Nephron progenitor cell (in vitro differentiated cells): ENCODE results near the gene RFXANK.
"Not testable (repeated sequence)": the region's sequence is repeated elsewhere in the genome, so short reads cannot be mapped to it uniquely, and the experiment has no call there.

Experiments used
- DNase-seq: peaks from one replicate; pipeline ENCODE4 v3.0.0; 2021
- H3K27ac Mint-ChIP-seq: 2 replicates; pipeline ENCODE4 v1.8.0; 2021; ENCODE audit warnings: mild to moderate bottlenecking, moderate library complexity, mixed read lengths
- H3K27me3 Mint-ChIP-seq: 2 replicates; pipeline ENCODE4 v1.8.0; 2021; ENCODE audit warnings: mild to moderate bottlenecking, low read depth, mixed read lengths; ENCODE audit not compliant: poor library complexity
- H3K36me3 Mint-ChIP-seq: 2 replicates; pipeline ENCODE4 v1.8.0; 2021; ENCODE audit warnings: low read depth, mixed read lengths
- H3K4me1 Mint-ChIP-seq: 2 replicates; pipeline ENCODE4 v1.8.0; 2021; ENCODE audit warnings: mixed read lengths
- H3K4me3 Mint-ChIP-seq: 2 replicates; pipeline ENCODE4 v1.8.0; 2021; ENCODE audit warnings: mild to moderate bottlenecking, moderate library complexity, mixed read lengths
- H3K9me3 Mint-ChIP-seq: 2 replicates; pipeline ENCODE4 v1.8.0; 2021; ENCODE audit warnings: mild to moderate bottlenecking, moderate library complexity, mixed read lengths
- CTCF ChIP-seq: fragments of 200-600 bp; sonication (generic); IDR thresholded peaks from 2 replicates; pipeline ENCODE4 v1.5.0; 2021; ENCODE audit warnings: antibody characterized with exemption

RFXANK gene

GRCh38 chr19:19147344-19147743 lies 44.7 kb upstream of the RFXANK start:
- no peaks in the 10 kb centered on the region for H3K36me3 Mint-ChIP-seq
- H3K4me3 Mint-ChIP-seq: no peak overlapping the region
- H3K4me1 Mint-ChIP-seq: no peaks in the 10 kb centered on the region
- H3K27ac Mint-ChIP-seq: no peak overlapping the region
- TF ChIP-seq CTCF: no peak
- no peak for DNase-seq
- H3K9me3 Mint-ChIP-seq: no peaks in the 10 kb centered on the region
- peaks cover 12% of the 10 kb centered on the region for H3K27me3 Mint-ChIP-seq

- not testable (repeated sequence) for DNase-seq, H3K27me3 Mint-ChIP-seq, H3K36me3 Mint-ChIP-seq, H3K4me3 Mint-ChIP-seq, H3K4me1 Mint-ChIP-seq, H3K9me3 Mint-ChIP-seq, H3K27ac Mint-ChIP-seq
Observed at GRCh38 chr19:19148504-19148903, 43.6 kb upstream of the RFXANK start.

GRCh38 chr19:19149435-19149834 lies 42.6 kb upstream of the RFXANK start:
- no peak for DNase-seq
- no peak overlapping the region for H3K27ac Mint-ChIP-seq
- no peak overlapping the region for H3K4me3 Mint-ChIP-seq
- H3K27me3 Mint-ChIP-seq: peaks cover 7% of the 10 kb centered on the region
- H3K9me3 Mint-ChIP-seq: no peaks in the 10 kb centered on the region
- no peak for TF ChIP-seq CTCF
- no peaks in the 10 kb centered on the region for H3K36me3 Mint-ChIP-seq
- H3K4me1 Mint-ChIP-seq: no peaks in the 10 kb centered on the region

- peak overlapping the region; percentile 54 for H3K27ac Mint-ChIP-seq
- H3K27me3 Mint-ChIP-seq: peaks cover 7% of the 10 kb centered on the region
- H3K4me1 Mint-ChIP-seq: no peaks in the 10 kb centered on the region
- H3K36me3 Mint-ChIP-seq: peaks cover 6% of the 10 kb centered on the region
- no peak for DNase-seq
- no peak overlapping the region for H3K4me3 Mint-ChIP-seq
- no peaks in the 10 kb centered on the region for H3K9me3 Mint-ChIP-seq
- TF ChIP-seq CTCF: no peak
Observed at GRCh38 chr19:19151418-19151817, 40.6 kb upstream of the RFXANK start.

GRCh38 chr19:19152668-19153384 lies 39.2 kb upstream of the RFXANK start:
- H3K27ac Mint-ChIP-seq: no peak overlapping the region
- DNase-seq: no peak
- H3K9me3 Mint-ChIP-seq: no peaks in the 10 kb centered on the region
- H3K4me3 Mint-ChIP-seq: no peak overlapping the region
- H3K36me3 Mint-ChIP-seq: peaks cover 9% of the 10 kb centered on the region
- H3K27me3 Mint-ChIP-seq: peaks cover 11% of the 10 kb centered on the region
- no peak for TF ChIP-seq CTCF
- no peaks in the 10 kb centered on the region for H3K4me1 Mint-ChIP-seq

- Mint-ChIP-seq H3K4me1 (no peaks in the 10 kb centered on the region), H3K36me3 (peaks cover 9% of the 10 kb centered on the region), H3K4me3 (no peak overlapping the region), H3K27ac (peak overlapping the region; percentile 73), H3K9me3 (no peaks in the 10 kb centered on the region), H3K27me3 (peaks cover 8% of the 10 kb centered on the region)
- no peak for DNase-seq
- TF ChIP-seq CTCF: no peak
Observed at GRCh38 chr19:19154768-19155494, 37.1 kb upstream of the RFXANK start.
